Neural progenitor cell (in vitro differentiated cells): ENCODE results near the gene SLC5A11.

ENCODE experiments used
- CTCF ChIP-seq: fragments of 200-600 bp; sonication (generic); IDR thresholded peaks from 2 replicates; pipeline ENCODE4 v1.5.1; 2017; ENCODE audit warnings: antibody characterized with exemption, mild to moderate bottlenecking
- EZH2 ChIP-seq: fragments of 200-600 bp; sonication (generic); IDR thresholded peaks from 2 replicates; pipeline ENCODE4 v1.6.1; 2017; ENCODE audit warnings: antibody characterized with exemption, mild to moderate bottlenecking, moderate library complexity

- TF ChIP-seq CTCF (no peak), EZH2 (no peak)
These were observed 38.0 kb downstream of the SLC5A11 start for GRCh38 chr16:24883714-24884151.
